D721Med (cell line): ENCODE results near the gene CHST11.
"Not testable (repeated sequence)": the region's sequence is repeated elsewhere in the genome, so short reads cannot be mapped to it uniquely, and the experiment has no call there.

Source experiments
- DNase-seq: peaks from one replicate; pipeline ENCODE4 v3.0.0; 2011; ENCODE audit warnings: low spot score; ENCODE audit not compliant: insufficient read length
- FAIRE-seq: peaks from 2 replicates; lab custom pipeline; 2011; peaks lifted over from hg19 to GRCh38; lab: Jason Lieb, UNC
- TF ChIP-seq, protein P1 (sequence below): IDR thresholded peaks from 2 replicates; pipeline ENCODE4 v1.5.1; 2012; ENCODE audit warnings: mild to moderate bottlenecking, control low read depth; ENCODE audit not compliant: insufficient read depth; ENCODE audit errors: missing control alignments

Gene CHST11

DNA sequence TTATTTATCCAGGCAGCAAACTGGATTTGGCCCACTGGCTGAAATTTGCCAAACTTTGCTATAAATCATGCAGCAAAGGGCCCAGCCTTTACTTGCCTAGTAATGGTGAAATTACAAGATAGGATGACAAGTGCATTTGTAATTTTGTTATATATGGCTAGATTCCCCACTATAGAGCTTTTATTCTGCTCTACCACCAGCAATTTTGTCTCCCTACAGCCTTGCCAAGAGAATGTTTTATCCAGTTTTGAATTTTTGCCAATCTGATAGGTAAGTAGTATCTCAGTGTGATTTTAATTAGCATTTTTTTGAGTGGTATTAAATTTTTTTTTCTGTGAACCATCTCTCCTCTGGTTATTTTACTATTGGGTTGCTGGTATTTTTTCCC, 339.7 kb downstream of the CHST11 start:
- DNase-seq = no peak
- TF ChIP-seq, protein P1, sequence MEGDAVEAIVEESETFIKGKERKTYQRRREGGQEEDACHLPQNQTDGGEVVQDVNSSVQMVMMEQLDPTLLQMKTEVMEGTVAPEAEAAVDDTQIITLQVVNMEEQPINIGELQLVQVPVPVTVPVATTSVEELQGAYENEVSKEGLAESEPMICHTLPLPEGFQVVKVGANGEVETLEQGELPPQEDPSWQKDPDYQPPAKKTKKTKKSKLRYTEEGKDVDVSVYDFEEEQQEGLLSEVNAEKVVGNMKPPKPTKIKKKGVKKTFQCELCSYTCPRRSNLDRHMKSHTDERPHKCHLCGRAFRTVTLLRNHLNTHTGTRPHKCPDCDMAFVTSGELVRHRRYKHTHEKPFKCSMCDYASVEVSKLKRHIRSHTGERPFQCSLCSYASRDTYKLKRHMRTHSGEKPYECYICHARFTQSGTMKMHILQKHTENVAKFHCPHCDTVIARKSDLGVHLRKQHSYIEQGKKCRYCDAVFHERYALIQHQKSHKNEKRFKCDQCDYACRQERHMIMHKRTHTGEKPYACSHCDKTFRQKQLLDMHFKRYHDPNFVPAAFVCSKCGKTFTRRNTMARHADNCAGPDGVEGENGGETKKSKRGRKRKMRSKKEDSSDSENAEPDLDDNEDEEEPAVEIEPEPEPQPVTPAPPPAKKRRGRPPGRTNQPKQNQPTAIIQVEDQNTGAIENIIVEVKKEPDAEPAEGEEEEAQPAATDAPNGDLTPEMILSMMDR = no peak
- FAIRE-seq = no peak

DNA sequence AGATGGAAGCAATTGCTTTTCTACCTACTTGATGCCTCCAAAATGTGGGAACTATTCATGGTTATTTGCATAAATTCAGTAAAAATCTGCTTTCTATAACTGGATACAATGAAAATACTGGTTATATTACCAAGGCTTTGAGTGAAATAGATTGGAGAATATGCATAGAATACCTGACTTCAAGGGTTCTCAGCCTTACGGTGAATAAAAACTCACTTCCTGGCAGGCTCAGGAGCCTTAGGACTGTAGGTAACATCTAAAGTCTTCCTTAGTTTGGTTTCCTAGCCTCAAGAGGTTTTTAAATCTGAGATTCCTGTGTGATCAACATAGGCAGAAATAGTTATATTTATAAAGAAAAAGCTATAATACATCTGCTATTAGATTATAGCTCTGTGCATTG, 342.7 kb downstream of the CHST11 start:
- FAIRE-seq (no peak), DNase-seq (no peak)
- TF ChIP-seq, protein P1 = no peak

DNA sequence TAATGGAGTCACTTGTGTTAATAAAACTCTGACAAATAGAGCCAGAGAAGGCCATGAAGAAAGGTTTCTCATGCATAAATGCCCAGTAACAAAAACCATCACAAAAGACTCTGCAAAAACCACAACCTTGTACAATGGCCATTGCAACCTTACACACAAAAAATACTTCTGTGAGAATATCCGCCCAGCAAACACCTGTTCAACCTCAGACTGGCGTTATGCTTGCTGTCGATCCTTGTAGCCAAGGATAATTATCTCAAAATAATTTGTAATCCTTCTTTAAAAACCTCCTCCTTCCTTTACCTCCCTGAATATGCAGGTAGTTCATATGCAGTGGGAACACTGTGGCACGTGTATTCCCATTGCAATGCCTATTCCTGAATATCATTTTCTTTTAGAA, 344.3 kb downstream of the CHST11 start:
- DNase-seq (no peak), FAIRE-seq (no peak)

DNA sequence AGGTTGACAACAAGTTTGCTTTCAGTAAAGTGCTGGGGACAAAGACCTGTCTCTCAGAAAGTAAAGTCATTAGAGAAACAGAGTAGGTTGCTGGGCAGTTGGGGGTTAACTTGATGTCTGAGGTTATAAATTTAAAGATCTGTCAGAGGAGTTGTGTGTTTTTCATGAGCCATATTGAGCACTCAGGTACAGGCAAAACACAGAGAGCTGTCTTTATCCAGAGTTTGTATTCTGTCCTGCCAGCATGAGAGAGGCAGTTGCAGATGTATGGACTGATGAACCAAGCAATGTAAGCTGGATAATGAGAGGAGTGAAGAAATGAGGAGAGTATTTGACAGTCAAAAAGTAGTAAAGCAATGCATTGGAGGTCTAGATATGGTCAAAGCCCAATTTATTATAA, 344.7 kb downstream of the CHST11 start:
- no peak for FAIRE-seq
- TF ChIP-seq, protein P1 = no peak
- no peak for DNase-seq

More for the DNA sequence above, 344.3 kb downstream of the CHST11 start:
- TF ChIP-seq, protein P1 = no peak

DNA sequence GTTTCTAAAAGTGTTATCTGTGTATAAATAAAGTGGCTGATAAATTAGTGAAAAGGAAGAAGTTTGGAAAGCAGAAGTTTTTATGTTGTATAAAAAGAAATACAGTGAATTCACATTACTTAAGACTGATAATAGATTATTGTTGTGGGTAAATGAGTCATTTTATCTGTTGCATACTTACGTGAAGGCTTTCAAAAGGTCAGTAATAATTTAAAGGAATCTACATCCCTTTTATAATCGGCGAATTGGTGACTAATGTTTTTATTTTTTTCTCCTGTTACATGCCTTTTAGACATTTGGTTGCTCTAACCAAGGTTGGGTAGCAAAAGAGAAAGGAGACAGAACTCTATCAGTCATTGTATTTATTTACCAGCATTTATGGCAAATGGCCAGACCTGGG, 345.5 kb downstream of the CHST11 start:
- no peak for FAIRE-seq
- no peak for DNase-seq
- TF ChIP-seq, protein P1 = no peak

DNA sequence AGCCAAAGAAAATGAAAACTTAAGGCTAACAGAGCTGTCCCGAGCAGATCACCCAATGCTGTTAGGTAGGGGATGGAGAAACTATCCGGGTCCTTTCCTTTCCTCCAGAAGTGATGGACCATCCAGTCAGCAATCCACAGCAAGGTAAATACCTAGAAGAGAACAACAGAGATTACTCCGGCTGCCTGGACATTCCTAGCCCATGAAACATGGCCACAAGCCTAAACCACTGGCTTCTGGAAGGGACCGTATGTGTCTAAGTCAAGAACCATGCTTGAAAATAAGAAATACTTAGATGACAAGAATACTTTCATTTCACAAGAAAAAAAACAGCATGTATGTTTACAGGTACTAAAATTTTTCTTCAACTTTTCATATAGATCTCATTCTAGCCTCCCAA, 348.4 kb downstream of the CHST11 start:
- TF ChIP-seq, protein P1 = no peak
- DNase-seq = no peak
- FAIRE-seq = no peak

DNA sequence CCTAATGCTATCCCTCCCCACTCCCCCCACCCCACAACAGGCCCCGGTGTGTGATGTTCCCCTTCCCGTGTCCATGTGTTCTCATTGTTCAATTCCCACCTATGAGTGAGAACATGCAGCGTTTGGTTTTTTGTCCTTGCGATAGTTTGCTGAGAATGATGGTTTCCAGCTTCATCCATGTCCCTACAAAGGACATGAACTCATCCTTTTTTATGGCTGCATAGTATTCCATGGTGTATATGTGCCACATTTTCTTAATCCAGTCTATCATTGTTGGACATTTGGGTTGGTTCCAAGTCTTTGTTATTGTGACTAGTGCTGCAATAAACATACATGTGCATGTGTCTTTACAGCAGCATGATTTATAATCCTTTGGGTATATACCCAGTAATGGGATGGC, 349.4 kb downstream of the CHST11 start:
- DNase-seq, FAIRE-seq: not testable (repeated sequence)

DNA sequence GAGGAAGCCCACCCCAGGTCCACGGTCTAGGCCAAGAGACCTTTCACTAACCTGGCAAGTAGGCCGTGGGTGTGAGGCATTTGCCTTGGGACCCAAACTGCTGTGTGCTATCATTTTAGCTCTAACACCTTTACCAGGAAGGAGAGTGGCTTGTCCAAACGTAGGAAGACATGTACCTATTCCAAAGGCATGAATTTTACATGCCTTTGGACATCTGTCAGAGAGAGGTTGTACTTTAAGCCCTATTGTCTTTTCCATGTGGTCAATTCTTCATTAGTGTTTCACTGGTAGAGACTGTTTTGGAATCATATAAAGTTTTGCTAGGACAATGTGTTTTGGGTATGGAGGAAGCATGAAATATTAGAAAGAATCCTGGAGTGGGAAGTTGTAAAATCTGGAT, 352.5 kb downstream of the CHST11 start:
- TF ChIP-seq, protein P1 = no peak
- FAIRE-seq (peak; percentile 29), DNase-seq (no peak)
